SJSA1 (cell line): ENCODE measurements around the gene GBE1. TPM values are rescaled to one million over a fixed set of nuclear protein-coding genes. Genes with fewer than 3 reads are reported as not detected.

Experiments
- DNase-seq, 2 experiments: peaks; one replicate each; pipeline ENCODE4 v3.0.0-alpha.2; 2015 to 2020; ENCODE audit warnings: low spot score in 2 of 2, low read depth in 1 of 2
- H3K27ac ChIP-seq: fragments of 250-450 bp; sonication (Bioruptor Pico); 2 replicates; pipeline ENCODE4 v1.5.1; 2020; ENCODE audit warnings: mild to moderate bottlenecking, moderate library complexity
- H3K27me3 ChIP-seq: fragments of 250-450 bp; sonication (Bioruptor Pico); replicated peaks from 2 replicates; pipeline ENCODE4 v1.5.1; 2020; ENCODE audit warnings: mild to moderate bottlenecking, moderate library complexity
- H3K36me3 ChIP-seq: fragments of 250-450 bp; sonication (Bioruptor Pico); 2 replicates; pipeline ENCODE4 v1.5.1; 2020; ENCODE audit warnings: mild to moderate bottlenecking
- H3K4me1 ChIP-seq: fragments of 250-450 bp; sonication (Bioruptor Pico); replicated peaks from 2 replicates; pipeline ENCODE4 v1.6.1; 2021; ENCODE audit warnings: mild to moderate bottlenecking
- H3K4me3 ChIP-seq: fragments of 250-450 bp; sonication (Bioruptor Pico); 2 replicates; pipeline ENCODE4 v1.5.1; 2020; ENCODE audit warnings: mild to moderate bottlenecking
- H3K9me3 ChIP-seq: fragments of 250-450 bp; sonication (Bioruptor Pico); replicated peaks from 2 replicates; pipeline ENCODE4 v1.5.1; 2020; ENCODE audit warnings: mild to moderate bottlenecking
- total RNA-seq: library from RNA; depleted of rRNA; stranded (reverse); fragments of >200 nt; shearing (Covaris generic); gene quantifications from 2 replicates; pipeline ENCODE4 v1.2.3, GENCODE V29; 2014

Gene GBE1
- total RNA-seq, 1 experiment from 2014 or later, result 72.1 TPM

GRCh38 chr3:81743096-81744025 is 18.1 kb downstream of the GBE1 start:
- Histone ChIP-seq H3K9me3 (no peaks in the 10 kb centered on the region), H3K4me3 (no peak overlapping the region), H3K36me3 (no peaks in the 10 kb centered on the region), H3K4me1 (peaks cover 51% of the 10 kb centered on the region), H3K27me3 (no peaks in the 10 kb centered on the region), H3K27ac (peak overlapping the region; percentile 99)
- peak; percentile 66 to 93 for DNase-seq

GRCh38 chr3:81742581-81742980 is 18.9 kb downstream of the GBE1 start:
- peaks cover 51% of the 10 kb centered on the region for H3K4me1 ChIP-seq
- no peaks in the 10 kb centered on the region for H3K36me3 ChIP-seq
- H3K4me3 ChIP-seq, result no peak overlapping the region
- no peak for DNase-seq
- H3K27me3 ChIP-seq, result no peaks in the 10 kb centered on the region
- H3K27ac ChIP-seq, result peak overlapping the region; percentile 99
- H3K9me3 ChIP-seq, result no peaks in the 10 kb centered on the region

GRCh38 chr3:81741216-81741615 is 20.2 kb downstream of the GBE1 start:
- Histone ChIP-seq H3K4me3 (no peak overlapping the region), H3K27ac (peak overlapping the region; percentile 66), H3K9me3 (no peaks in the 10 kb centered on the region), H3K36me3 (no peaks in the 10 kb centered on the region), H3K27me3 (no peaks in the 10 kb centered on the region), H3K4me1 (peaks cover 48% of the 10 kb centered on the region)
- DNase-seq, result peak in 1 of 2 experiments; percentile 37

- H3K9me3 ChIP-seq, result no peaks in the 10 kb centered on the region
- no peaks in the 10 kb centered on the region for H3K27me3 ChIP-seq
- no peak for DNase-seq
- no peak overlapping the region for H3K4me3 ChIP-seq
- no peaks in the 10 kb centered on the region for H3K36me3 ChIP-seq
- peaks cover 48% of the 10 kb centered on the region for H3K4me1 ChIP-seq
- peak overlapping the region; percentile 66 for H3K27ac ChIP-seq
Measured at GRCh38 chr3:81740731-81741130, 20.7 kb downstream of the GBE1 start.

- no peaks in the 10 kb centered on the region for H3K27me3 ChIP-seq
- no peak overlapping the region for H3K27ac ChIP-seq
- peaks cover under 1% of the 10 kb centered on the region for H3K4me1 ChIP-seq
- 0 out of 2 replicates have a peak, but pooled peaks cover 2% of the 10 kb centered on the region for H3K36me3 ChIP-seq
- no peak overlapping the region for H3K4me3 ChIP-seq
- H3K9me3 ChIP-seq, result no peaks in the 10 kb centered on the region
- no peak for DNase-seq
Measured at GRCh38 chr3:81735334-81735733, 26.1 kb downstream of the GBE1 start.

- Histone ChIP-seq H3K36me3 (0 out of 2 replicates have a peak, but pooled peaks cover 2% of the 10 kb centered on the region), H3K27ac (no peak overlapping the region), H3K9me3 (no peaks in the 10 kb centered on the region), H3K27me3 (no peaks in the 10 kb centered on the region), H3K4me1 (peaks cover under 1% of the 10 kb centered on the region; the same call in 1 of the 2 replicates), H3K4me3 (no peak overlapping the region)
- no peak for DNase-seq
Measured at GRCh38 chr3:81734742-81735141, 26.7 kb downstream of the GBE1 start.

GRCh38 chr3:81732642-81733041 is 28.8 kb downstream of the GBE1 start:
- Histone ChIP-seq H3K4me1 (peaks cover 16% of the 10 kb centered on the region), H3K4me3 (no peak overlapping the region), H3K9me3 (no peaks in the 10 kb centered on the region), H3K27ac (no peak overlapping the region), H3K27me3 (no peaks in the 10 kb centered on the region), H3K36me3 (0 out of 2 replicates have a peak, but pooled peaks cover 2% of the 10 kb centered on the region)
- no peak for DNase-seq

- peak overlapping the region; percentile 73 for H3K27ac ChIP-seq
Measured at GRCh38 chr3:81728766-81729544, 32.5 kb downstream of the GBE1 start.

GRCh38 chr3:81726735-81727134 is 34.7 kb downstream of the GBE1 start:
- H3K4me3 ChIP-seq, result no peak overlapping the region
- H3K4me1 ChIP-seq, result peaks cover 54% of the 10 kb centered on the region
- peak; percentile 47 to 52 for DNase-seq

More at GRCh38 chr3:81728766-81729544, 32.5 kb downstream of the GBE1 start:
- H3K9me3 ChIP-seq, result no peaks in the 10 kb centered on the region
- peak overlapping the region; percentile 2; the same call in 1 of the 2 replicates for H3K4me3 ChIP-seq
- H3K4me1 ChIP-seq, result peaks cover 46% of the 10 kb centered on the region
- H3K36me3 ChIP-seq, result 0 out of 2 replicates have a peak, but pooled peaks cover 6% of the 10 kb centered on the region
- no peaks in the 10 kb centered on the region; the same call in 1 of the 2 replicates for H3K27me3 ChIP-seq
- peak in 1 of 2 experiments; percentile 63 for DNase-seq

GRCh38 chr3:81726132-81726531 is 35.3 kb downstream of the GBE1 start:
- Histone ChIP-seq H3K27ac (peak overlapping the region; percentile 91), H3K36me3 (0 out of 2 replicates have a peak, but pooled peaks cover 4% of the 10 kb centered on the region), H3K9me3 (no peaks in the 10 kb centered on the region), H3K4me3 (no peak overlapping the region), H3K27me3 (no peaks in the 10 kb centered on the region; the same call in 1 of the 2 replicates), H3K4me1 (peaks cover 54% of the 10 kb centered on the region)
- peak in 1 of 2 experiments; percentile 71 for DNase-seq

More at GRCh38 chr3:81726735-81727134, 34.7 kb downstream of the GBE1 start:
- H3K9me3 ChIP-seq, result no peaks in the 10 kb centered on the region
- 0 out of 2 replicates have a peak, but pooled peaks cover 6% of the 10 kb centered on the region for H3K36me3 ChIP-seq
- no peaks in the 10 kb centered on the region; the same call in 1 of the 2 replicates for H3K27me3 ChIP-seq
- peak overlapping the region; percentile 91 for H3K27ac ChIP-seq

- H3K9me3 ChIP-seq, result no peaks in the 10 kb centered on the region
- H3K36me3 ChIP-seq, result 0 out of 2 replicates have a peak, but pooled peaks cover 3% of the 10 kb centered on the region
- H3K4me1 ChIP-seq, result peaks cover 44% of the 10 kb centered on the region
- DNase-seq, result peak in 1 of 2 experiments; percentile 55
- no peak overlapping the region for H3K4me3 ChIP-seq
- H3K27ac ChIP-seq, result peak overlapping the region; percentile 62
- no peaks in the 10 kb centered on the region; the same call in 1 of the 2 replicates for H3K27me3 ChIP-seq
Measured at GRCh38 chr3:81723732-81724313, 37.6 kb downstream of the GBE1 start.

- no peaks in the 10 kb centered on the region for H3K36me3 ChIP-seq
- H3K27me3 ChIP-seq, result no peaks in the 10 kb centered on the region
- peaks cover under 1% of the 10 kb centered on the region for H3K4me1 ChIP-seq
- no peak overlapping the region for H3K4me3 ChIP-seq
- H3K9me3 ChIP-seq, result no peaks in the 10 kb centered on the region
- H3K27ac ChIP-seq, result no peak overlapping the region
- DNase-seq, result no peak
Measured at GRCh38 chr3:81718311-81718710, 43.1 kb downstream of the GBE1 start.

- no peak for DNase-seq
- Histone ChIP-seq H3K4me3 (no peak overlapping the region), H3K9me3 (no peaks in the 10 kb centered on the region), H3K36me3 (0 out of 2 replicates have a peak, but pooled peaks cover 2% of the 10 kb centered on the region), H3K27ac (no peak overlapping the region), H3K27me3 (no peaks in the 10 kb centered on the region), H3K4me1 (no peaks in the 10 kb centered on the region)
Measured at GRCh38 chr3:81716870-81717509, 44.5 kb downstream of the GBE1 start.
